Measurements from ENCODE around the gene SLPI.

The SLPI gene

GRCh38 chr20:45269056-45269455 lies 14.7 kb upstream of the SLPI start:
- TF ChIP-seq CEBPB (IDR thresholded peaks at IDR 0.05) = no peak
- no peak for TF ChIP-seq USF1 (IDR thresholded peaks at IDR 0.05)
- no peak for TF ChIP-seq MAX (IDR thresholded peaks at IDR 0.05)
- no peak for TF ChIP-seq EGR1 (IDR thresholded peaks at IDR 0.05)
- no peak for TF ChIP-seq NFIC (IDR thresholded peaks at IDR 0.05)
- no peak for TF ChIP-seq RAD21 (IDR thresholded peaks at IDR 0.05; ENCODE audit: low read depth)
- TF ChIP-seq REST (IDR thresholded peaks at IDR 0.05; ENCODE audit: low read depth) = no peak
- TF ChIP-seq TCF12 (IDR thresholded peaks at IDR 0.05; ENCODE audit: low read depth) = no peak
- TF ChIP-seq TEAD4 (IDR thresholded peaks at IDR 0.05) = no peak
- no peak for TF ChIP-seq CREB1 (IDR thresholded peaks at IDR 0.05; ENCODE audit: low read depth)
- TF ChIP-seq YY1 (IDR thresholded peaks at IDR 0.05; ENCODE audit: low read depth) = no peak
- TF ChIP-seq EP300 (IDR thresholded peaks at IDR 0.05; ENCODE audit: borderline replicate concordance) = no peak
- no peak for TF ChIP-seq ZBTB7A (IDR thresholded peaks at IDR 0.05; ENCODE audit: low read depth)
- no peak for TF ChIP-seq TAF1 (IDR thresholded peaks at IDR 0.05; ENCODE audit: low read depth)
- no peak for TF ChIP-seq FOXM1 (IDR thresholded peaks at IDR 0.05; ENCODE audit: borderline replicate concordance, low read depth)

- no peak for TF ChIP-seq CREB1 (IDR thresholded peaks at IDR 0.05; ENCODE audit: low read depth)
- TF ChIP-seq RAD21 (IDR thresholded peaks at IDR 0.05; ENCODE audit: low read depth) = no peak
These were observed 14.2 kb upstream of the SLPI start for GRCh38 chr20:45268531-45268930.

GRCh38 chr20:45266977-45267376 lies 12.6 kb upstream of the SLPI start:
- TF ChIP-seq REST (IDR thresholded peaks at IDR 0.05; ENCODE audit: low read depth) (no peak), USF1 (IDR thresholded peaks at IDR 0.05) (no peak), CREB1 (IDR thresholded peaks at IDR 0.05; ENCODE audit: low read depth) (no peak), CEBPB (IDR thresholded peaks at IDR 0.05) (0 out of 2 replicates have a peak, but pooled peaks have one; percentile 40), ZBTB7A (IDR thresholded peaks at IDR 0.05; ENCODE audit: low read depth) (no peak), EP300 (IDR thresholded peaks at IDR 0.05; ENCODE audit: borderline replicate concordance) (peak; percentile 82), RAD21 (IDR thresholded peaks at IDR 0.05; ENCODE audit: low read depth) (no peak), FOXM1 (IDR thresholded peaks at IDR 0.05; ENCODE audit: borderline replicate concordance, low read depth) (peak; percentile 69), NFIC (IDR thresholded peaks at IDR 0.05) (peak; percentile 77), EGR1 (IDR thresholded peaks at IDR 0.05) (no peak), YY1 (IDR thresholded peaks at IDR 0.05; ENCODE audit: low read depth) (no peak), MAX (IDR thresholded peaks at IDR 0.05) (peak; percentile 43; the same call in 1 of the 2 replicates), TCF12 (IDR thresholded peaks at IDR 0.05; ENCODE audit: low read depth) (peak; percentile 60; the same call in 1 of the 2 replicates), TAF1 (IDR thresholded peaks at IDR 0.05; ENCODE audit: low read depth) (no peak), TEAD4 (IDR thresholded peaks at IDR 0.05) (peak; percentile 70; the same call in 1 of the 2 replicates)

GRCh38 chr20:45263556-45264266 lies 9.3 kb upstream of the SLPI start:
- no peak for TF ChIP-seq ZBTB7A (IDR thresholded peaks at IDR 0.05; ENCODE audit: low read depth)
- TF ChIP-seq CEBPB (IDR thresholded peaks at IDR 0.05) = no peak
- no peak for TF ChIP-seq EGR1 (IDR thresholded peaks at IDR 0.05)
- TF ChIP-seq USF1 (IDR thresholded peaks at IDR 0.05) = no peak
- no peak for TF ChIP-seq NFIC (IDR thresholded peaks at IDR 0.05)
- TF ChIP-seq RAD21 (IDR thresholded peaks at IDR 0.05; ENCODE audit: low read depth) = no peak
- TF ChIP-seq TCF12 (IDR thresholded peaks at IDR 0.05; ENCODE audit: low read depth) = no peak

- TF ChIP-seq REST (IDR thresholded peaks at IDR 0.05; ENCODE audit: low read depth) = no peak
These were observed 4.3 kb upstream of the SLPI start for GRCh38 chr20:45258664-45259063.

Measured in Ishikawa (cell line).